ENCODE measurements around the gene IQCF2.
"Not testable (repeated sequence)": the region's sequence is repeated elsewhere in the genome, so short reads cannot be mapped to it uniquely, and the experiment has no call there.

The IQCF2 gene

DNA sequence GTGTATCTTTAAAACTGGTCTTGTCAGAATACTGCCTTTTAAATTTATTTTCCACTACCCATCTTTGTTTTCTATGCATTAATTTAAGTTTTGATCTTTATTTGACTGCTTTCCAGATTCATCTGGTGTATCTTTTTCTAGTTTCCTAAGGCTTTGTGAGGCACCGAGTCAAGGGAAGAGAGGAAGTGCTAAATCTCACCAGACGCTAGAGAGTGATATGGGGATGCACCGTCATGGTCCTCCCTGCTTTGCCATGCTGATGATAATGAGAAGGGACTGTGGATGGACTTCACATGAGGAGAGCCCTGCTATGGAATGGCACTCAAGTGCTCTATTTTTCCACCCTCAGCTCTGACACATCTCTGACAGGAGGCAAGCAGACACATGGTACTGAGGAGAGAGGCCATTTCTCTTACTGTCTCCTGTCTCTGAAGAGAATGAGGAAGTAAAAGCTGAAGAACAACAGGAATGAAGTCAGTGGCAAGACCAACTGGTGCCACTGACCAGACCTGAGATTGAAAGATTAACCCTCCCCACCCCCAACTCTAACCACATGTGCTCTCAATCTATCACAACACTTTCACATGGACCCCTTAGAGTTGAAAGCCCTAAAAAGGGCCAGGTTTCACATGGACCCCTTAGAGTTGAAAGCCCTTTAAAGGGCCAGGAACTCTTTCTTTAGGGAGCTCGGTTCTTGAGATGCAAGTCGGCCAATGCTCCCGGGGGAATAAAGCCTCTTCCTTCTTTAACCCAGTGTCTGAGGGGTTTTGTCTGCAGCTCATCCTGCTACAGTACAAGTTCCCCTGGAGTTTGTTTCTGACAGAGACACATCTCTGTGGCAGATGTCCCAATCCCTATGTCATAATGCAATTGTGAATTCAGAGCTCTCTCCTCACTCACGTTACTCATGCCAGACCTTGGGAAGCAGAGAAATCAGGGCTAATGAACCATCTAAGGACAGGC lies at the start of gene IQCF2:
Gene IQCF2 (plus strand): TSS at position 913 of the 963 bp plus-strand sequence. CDS start 52 bp downstream, outside the sequence.
- DNase-seq (ENCODE audit: low spot score), result no peak

DNA sequence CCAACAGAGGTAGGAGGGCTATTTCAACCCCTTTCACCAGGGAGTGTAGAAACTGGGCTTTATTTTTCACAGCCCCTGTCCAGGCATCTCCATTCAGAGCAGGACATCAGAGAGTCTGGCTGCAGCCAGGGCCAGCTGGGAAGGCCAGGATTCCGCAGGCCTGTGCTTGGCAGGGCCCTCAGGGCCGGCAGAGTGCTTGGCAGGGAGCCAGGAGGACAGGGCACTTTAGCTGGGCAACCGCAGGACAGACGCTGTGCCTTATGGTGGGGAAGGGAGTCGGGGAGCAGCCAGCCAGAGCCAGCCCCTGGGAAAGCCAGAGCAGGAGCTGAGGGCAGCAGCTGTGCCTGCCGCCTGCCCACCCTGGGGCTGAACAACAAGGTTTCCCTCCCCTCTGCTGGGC lies 47.9 kb upstream of the IQCF2 start:
- DNase-seq (ENCODE audit: low spot score), result no peak

DNA sequence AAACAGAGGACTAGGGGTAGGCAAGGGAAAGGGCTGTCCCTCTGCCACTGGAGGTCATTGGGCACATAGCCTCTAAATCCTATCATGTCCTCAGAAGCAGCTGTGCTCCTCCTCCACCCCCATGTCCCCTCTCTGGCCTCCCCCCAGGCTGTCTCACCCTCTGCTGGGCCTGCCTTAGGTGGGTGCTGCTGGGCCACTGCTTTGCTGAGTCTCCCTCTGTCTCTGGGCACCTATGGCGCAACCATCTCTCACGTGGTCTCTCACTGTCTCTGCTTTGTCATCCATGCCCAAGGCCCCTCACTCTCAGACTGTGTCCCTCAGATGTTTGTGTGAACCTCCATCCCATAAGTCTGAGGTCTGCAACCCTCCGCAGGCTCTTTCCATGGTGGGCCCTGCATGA lies 47.4 kb upstream of the IQCF2 start:
- DNase-seq (ENCODE audit: low spot score), result no peak

DNA sequence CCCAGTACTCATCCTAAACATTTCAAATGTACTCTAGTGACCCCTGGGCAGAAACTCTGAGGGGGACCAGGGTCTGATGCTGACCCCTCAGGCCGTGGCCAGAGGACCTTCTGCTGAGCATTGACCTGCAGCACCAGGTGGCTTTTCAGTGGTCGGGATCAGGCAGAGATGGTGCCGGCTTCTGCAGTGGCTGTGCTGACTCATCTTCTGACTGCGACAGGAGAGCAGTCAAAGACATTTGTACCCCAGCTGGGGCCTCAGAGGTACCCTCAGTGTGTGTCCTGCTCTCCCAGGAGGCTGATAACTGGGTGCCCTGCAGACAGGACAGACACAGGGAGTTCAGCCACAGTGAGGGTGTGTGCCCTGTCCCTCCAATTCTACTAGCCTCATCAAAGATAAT lies 45.8 kb upstream of the IQCF2 start:
- DNase-seq (ENCODE audit: low spot score), result no peak

DNA sequence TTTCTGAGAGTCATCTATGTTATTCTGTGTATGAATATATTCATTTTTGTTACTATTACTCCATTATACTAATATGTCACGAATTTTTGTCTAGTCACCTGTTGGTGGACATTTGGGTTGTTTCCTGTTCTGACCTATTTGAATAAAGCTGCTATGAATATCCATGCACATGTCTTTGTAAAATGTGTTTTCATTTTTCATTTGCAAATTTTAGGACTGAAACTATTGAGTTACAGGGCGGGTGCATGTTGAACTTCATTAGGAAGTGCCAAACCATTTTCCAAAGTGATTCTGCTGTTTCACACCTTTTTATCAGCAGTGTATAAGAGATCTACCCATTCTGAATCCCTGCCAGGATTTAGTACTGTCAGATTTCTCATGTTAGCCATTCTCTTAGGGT lies 44.7 kb upstream of the IQCF2 start:
- no peak for DNase-seq (ENCODE audit: low spot score)

DNA sequence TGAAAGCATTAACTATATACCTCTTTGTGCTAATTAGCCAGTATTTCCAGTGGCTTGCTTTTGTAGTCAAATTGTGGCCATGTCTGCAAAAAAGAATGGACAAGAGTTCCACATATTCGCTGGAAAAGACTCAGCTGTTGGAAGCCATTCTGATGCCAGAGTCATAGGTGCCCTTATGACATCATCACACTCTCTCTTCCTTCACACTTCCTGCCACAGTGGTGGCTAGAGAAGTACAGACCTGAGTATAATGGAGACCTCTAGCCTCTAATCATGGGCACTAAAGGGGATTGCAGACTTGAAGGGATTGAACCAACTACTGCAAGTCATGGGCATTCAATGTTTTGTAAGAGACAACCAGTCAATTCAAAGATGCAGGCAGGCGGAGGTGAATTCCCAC lies 44.0 kb upstream of the IQCF2 start:
- DNase-seq (ENCODE audit: low spot score), result no peak

DNA sequence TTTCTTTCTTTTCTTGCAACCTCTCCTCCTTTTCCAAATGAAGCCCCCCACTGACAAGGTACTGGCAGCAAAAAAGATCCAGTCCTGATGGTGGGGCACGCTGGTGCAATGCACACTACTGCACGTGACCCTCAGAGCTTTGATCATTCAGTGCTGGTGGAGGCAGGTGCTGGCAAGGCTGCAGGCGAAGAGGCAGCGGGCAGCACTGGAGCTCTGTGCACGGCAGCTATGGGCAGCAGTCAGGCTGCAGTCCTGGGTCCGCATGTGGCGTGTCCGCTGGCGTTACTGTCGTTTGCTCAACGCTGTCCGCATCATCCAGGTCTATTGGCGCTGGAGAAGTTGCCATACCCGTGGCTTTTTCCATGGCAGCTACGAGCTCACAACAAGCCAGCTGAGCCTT lies 42.3 kb upstream of the IQCF2 start:
- no peak for DNase-seq (ENCODE audit: low spot score)

DNA sequence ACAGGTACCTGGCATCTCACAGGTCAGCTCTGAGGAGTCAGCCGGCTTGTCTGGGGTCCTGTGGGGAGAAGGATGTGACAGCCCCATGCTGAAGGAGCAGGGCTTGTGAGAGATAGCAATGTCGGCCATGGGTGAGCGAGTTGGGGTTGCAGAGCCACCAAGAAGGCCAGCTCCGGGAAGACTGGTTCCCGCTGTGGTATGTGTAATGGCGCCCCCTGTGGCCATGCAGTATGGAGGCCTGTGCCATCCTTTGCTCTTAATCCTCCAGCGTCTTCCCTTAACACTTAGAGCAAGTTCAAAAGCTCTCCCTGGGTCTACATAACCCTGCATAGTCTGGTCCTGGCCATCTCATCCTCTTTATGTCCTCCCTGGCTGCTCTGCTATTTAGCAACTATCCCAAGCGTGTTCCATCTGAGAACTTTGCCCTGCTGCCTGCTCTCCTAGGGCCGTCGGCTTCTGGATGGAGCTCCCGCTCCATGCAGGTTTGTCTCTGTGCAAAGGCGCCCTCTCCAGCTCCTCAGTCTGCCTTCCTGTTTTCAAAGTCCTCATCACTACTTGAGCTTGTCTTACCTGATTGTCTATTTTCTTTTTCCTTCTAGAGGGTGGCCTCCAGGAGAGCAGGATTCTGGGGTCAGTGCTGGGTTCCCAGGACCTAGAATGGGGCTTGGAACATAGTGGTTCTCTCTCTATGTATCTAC lies 41.6 kb upstream of the IQCF2 start:
- DNase-seq (ENCODE audit: low spot score), result peak; percentile 89

DNA sequence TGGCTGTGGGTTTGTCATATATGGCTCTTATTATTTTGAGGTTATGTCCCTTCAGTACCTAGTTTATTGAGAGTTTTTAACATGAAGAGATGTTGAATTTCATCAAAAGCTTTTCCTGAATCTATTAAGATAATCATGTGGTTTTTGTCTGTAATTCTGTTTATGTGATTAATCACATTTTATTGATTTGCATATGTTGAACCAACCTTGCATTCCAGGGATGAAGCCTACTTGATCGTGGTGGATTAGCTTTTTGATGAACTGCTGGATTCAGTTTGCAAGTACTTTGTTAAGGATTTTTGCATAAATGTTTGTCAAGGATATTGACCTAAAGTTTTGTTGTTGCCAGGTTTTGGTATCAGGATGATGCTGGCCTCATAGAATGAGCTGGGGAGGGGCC lies 33.1 kb upstream of the IQCF2 start:
- no peak for DNase-seq (ENCODE audit: low spot score)

DNA sequence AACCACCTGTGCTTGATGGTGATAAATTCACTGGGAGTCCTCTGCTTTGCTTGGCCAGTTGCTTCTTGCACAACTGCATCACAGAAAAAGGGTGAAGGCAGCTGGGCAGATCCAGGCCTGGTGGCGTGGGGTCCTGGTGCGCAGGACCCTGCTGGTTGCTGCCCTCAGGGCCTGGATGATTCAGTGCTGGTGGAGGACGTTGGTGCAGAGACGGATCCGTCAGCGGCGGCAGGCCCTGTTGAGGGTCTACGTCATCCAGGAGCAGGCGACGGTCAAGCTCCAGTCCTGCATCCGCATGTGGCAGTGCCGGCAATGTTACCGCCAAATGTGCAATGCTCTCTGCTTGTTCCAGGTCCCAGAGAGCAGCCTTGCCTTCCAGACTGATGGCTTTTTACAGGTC lies 31.1 kb upstream of the IQCF2 start:
- no peak for DNase-seq (ENCODE audit: low spot score)

DNA sequence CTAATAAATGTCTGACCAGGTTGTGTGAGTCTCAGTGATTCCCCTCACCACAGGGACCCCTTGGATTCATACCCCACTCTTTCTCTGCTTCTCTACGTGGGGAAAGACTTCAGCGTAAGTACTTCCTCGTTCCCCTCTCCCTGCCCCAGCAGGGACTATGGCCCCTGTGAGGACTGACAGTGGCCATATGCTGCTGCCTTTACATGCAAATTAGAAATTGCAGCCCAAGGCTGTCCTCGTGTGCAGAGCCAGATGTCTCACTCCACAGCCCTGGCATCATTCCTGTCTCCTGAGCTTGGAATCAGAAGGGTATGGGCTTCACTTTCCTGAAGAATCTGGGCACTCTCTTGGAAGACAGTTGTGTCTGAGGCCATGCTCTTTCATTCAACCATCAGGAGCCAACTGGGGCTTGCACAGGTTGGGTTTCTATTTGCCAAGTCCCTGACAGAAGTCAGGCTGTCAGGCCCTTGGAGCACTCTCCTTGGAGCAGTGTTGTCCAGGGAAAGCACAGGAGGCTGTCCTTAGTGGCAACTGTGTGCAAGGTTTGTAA lies 30.5 kb upstream of the IQCF2 start:
- no peak for DNase-seq (ENCODE audit: low spot score)

DNA sequence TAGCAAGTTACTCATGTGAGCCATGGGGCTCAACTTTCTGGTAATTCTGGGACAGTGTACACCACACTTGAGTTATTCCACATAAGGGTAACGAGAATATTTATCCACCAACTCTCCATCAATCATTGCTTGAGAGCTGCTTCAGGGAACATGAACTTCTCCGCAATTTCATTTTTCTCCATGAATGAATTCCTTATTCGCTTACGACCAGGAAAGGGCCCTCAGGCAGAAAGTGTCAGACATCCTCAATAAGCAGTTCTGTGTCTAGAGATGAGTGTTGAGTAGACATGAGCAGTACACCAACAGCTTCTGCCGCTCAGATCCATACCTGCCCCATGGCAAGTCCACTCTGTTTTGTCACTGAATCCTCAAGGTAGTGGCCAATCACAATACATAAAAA lies 24.8 kb upstream of the IQCF2 start:
- DNase-seq (ENCODE audit: low spot score), result no peak

DNA sequence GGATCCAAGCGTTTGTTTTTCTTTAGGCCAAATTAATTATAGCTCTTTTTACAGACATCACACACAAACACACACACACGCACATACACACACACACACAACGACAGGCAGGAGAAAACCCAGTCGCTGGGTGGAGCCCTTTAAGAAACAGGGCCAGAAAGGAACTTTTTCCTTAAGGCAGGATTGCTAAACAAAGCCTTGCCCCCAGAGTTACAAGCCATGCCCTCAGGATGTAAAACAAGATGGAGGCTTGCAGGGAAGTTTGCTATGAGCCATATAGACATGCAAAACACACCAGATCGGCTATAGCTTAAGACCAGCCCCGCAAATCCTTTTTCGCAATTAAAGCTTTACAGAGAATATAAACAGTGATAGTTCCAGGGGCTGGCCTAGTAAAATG lies 16.3 kb upstream of the IQCF2 start:
- DNase-seq (ENCODE audit: low spot score), result peak; percentile 33

DNA sequence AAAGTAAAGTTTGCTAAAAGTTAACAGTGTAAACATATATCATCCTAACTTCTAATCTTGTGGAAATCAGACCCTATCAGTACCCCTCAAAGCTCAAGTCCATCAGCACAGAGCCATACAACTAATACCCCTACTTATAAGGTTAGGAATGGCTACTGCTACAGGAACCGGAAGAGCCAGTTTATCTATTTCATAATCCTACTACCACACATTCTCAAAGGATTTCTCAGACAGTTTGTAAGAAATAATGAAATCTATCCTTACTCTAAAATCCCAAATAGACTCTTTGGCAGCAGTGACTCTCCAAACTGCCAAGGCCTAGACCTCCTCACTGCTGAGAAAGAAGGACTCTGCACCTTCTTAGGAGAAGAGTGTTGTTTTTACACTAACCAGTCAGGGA lies 6.0 kb upstream of the IQCF2 start:
- not testable (repeated sequence) for DNase-seq (ENCODE audit: low spot score)

DNA sequence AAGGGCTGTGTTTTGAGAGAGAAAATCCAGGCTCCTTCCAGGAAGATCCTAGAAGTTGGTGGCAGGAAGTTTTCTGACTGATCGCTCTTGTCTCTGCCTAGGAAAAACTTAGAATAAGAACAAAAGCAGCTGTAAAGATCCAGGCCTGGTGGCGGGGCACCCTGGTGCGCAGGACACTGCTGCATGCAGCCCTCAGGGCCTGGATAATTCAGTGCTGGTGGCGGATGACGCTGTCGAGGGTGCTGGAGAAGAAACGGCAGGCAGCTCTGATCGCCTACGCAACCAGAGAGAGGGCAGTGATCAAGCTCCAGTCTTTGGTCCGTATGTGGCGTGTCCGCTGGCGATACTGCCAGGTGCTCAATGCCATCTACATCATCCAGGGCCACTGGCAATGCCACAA lies 1.5 kb downstream of the IQCF2 start:
- DNase-seq (ENCODE audit: low spot score), result no peak

DNA sequence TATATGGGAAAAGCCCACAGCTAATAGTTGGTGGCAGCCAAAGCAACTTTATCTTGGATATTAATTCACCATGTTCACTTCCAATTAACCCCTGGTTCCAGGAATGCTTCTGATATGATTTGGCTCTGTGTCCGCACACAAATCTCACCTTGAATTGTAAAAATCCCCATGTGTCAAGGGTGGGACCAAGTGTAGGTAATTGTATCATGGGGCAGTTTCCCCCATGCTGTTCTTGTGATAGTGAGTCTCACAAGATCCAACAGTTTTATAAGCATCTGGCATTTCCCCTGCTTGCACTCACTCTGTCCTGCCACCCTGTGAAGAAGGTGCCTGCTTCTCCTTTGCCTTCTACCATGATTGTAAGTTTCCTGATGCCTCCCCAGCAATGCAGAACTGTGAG lies 7.5 kb downstream of the IQCF2 start:
- not testable (repeated sequence) for DNase-seq (ENCODE audit: low spot score)

DNA sequence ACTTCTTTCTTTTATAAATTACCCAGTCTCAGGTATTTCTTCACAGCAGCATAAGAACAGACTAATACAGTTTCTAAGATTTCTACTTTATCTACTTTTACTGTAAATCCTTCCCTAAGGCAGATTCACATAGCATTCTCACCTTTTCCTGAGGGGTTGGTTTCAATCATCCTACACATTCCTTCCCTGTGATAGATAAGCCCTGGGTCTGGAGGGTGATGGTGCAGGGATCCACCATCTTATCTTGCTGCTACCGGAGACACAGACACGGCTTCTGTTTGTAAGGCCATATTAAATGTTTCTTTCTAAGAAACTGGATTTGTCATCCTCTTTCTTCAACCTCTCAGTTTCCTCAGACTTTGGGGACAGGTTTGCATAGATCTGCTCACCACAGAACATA lies 7.9 kb downstream of the IQCF2 start:
- DNase-seq (ENCODE audit: low spot score), result no peak

DNA sequence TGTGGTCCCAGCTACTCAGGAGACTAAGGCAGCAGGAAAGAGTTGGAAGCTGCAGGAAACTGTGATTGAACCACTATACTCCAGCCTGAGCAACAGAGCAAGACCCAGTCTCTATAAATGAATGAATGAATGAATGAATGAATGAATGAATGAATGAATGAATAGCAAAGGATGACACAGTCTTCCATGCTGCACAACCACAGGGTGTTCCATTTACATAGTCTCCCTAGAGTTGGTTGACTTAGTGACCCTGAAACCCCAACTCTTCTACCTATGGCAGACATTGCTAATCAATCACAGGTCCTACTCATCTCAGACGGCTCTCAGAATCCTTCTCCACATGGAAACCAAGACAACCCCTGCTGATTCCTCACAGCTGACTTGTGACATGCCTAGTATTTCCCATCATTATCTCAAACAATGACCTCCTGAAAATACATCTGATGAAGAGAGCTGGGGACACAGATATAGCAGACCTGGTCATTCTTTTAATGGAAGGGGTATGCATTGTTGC lies 11.9 kb downstream of the IQCF2 start:
- DNase-seq (ENCODE audit: low spot score), result no peak

DNA sequence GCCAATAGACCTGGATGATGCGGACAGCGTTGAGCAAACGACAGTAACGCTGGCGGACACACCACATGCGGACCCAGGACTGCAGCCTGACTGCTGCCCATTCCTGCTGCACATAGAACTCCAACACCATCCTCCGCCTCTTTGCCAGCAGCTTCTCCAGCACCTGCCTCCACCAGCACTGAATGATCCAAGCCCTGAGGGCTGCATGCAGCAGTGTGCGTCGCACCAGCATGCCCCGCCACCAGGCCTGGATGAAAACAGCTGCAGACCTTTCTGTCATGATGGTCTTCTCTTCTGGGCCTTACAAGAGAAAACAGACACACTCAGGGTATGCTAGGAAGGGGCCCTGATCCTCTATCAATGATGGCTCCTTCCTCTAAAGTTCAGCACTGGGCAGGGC lies 12.5 kb downstream of the IQCF2 start:
- DNase-seq (ENCODE audit: low spot score), result no peak

DNA sequence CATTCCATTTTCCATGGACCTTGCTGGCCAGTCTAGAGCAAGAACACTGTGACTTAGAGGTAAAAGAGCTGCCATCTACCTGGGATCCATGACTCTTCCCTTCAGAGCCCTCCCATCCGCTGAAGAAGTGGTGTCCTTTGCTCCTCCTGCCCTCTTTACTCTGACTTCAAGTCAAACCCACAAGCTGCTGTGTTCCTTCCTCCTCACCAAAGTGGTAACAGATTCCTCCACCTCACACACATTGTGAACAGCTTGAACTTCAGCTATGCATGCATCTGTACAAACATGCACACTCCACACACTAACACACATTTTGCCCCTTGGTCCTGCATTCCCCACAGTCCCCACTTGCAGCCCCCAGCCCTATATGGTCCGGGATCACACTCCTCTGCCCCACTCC lies 13.0 kb downstream of the IQCF2 start:
- DNase-seq (ENCODE audit: low spot score), result no peak

DNA sequence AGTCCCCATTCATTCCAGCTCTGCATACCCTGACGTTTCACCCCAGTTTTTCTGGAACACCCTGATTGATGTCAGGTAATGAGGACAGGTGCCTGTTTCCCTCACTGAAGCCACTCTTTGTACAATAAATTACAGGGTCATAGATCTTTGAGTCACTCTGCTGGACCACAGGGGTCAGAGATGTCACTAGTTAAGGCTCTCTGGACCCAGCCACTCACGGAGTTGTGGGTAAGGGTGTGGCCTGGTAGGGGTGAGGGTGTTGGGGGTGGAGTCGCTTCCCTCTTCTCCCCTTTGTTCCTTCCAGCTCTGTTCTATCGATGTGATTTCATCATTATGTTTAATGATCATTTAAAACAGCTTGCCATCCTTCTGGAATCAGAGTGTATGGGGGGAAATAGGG lies 13.5 kb downstream of the IQCF2 start:
- DNase-seq (ENCODE audit: low spot score), result no peak

DNA sequence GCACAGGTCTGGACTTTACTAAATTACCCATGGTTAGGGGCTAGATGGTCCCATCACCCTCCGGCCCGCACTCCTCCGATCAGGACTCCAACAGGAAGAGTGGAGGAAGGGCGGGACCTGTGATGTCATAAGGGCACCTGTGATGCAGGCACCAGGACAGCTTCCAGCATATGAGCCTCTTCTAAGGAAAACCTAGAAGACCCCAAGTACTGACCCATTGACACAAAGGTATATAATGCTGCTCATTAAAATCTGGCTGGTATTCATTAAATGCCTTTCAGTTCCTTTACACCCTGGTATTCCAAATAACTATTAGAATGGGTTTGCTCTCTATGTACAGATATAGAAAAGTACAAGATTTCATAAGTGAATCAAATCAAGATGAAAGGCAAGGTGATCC lies 14.1 kb downstream of the IQCF2 start, which contains the start of gene IQCF5:
Gene IQCF5 (minus strand): TSS at position 101 of the 400 bp plus-strand sequence. CDS start 70 bp downstream, at position 31.
- no peak for DNase-seq (ENCODE audit: low spot score)

DNA sequence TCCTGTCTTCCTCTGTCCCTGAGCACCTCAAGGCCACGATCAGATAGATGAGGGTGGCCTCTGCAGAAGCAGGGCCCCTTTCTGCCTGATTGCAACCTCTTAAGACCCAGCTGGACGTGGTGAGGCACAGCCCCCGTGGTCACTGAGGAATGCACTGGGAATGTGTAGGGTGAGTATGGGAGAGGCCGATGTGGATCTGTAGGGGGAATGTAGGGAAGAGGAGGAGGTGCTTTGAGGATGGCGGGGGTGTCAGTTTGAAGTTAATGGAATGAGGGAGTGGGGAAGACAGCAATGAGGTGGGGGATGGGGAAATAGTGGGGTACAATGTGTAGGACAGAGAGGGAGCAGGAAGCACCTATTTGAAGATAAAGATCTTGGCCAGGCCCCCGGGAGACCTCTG lies 14.8 kb downstream of the IQCF2 start:
- DNase-seq (ENCODE audit: low spot score), result no peak
